HG02852 (cell line): Measurements from ENCODE around the gene BTBD18.
A peak's percentile ranks its signal among the peaks of the same experiment; 100 is the strongest.

ENCODE experiments used
- ATAC-seq: cut with Tn5 transposase; IDR thresholded peaks from one replicate; pipeline ENCODE4 v1.9.1; 2021; ENCODE audit warnings: mild to moderate bottlenecking, moderate library complexity; ENCODE audit not compliant: unreplicated experiment

The BTBD18 gene, protein sequence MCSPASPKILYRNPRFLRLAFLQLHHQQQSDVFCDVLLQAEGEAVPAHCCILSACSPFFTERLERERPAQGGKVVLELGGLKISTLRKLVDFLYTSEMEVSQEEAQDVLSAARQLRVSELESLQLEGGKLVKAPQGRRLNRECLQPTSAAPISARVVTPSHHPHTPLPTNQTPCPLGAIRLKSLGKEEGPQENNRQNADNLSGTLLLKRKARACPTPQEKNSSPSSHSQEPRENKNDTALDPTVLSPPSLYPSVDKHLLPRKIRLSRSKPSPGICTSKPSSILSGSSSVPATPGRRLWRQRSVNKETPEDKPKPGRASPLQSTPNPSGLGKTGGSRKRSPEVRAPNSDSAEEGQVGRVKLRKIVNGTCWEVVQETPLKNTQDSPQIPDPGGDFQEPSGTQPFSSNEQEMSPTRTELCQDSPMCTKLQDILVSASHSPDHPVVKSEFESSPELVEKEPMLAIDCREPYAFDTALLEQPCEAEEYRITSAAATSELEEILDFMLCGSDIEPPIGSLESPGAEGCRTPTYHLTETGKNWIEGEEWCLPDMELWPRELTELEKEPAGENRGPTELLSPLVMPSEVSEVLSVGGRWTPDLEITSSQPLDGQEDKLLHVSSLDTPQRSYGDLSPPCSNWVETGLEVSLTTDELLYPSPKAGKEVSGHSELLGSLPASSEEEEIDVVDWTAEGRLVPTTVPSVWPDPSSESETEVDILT

DNA sequence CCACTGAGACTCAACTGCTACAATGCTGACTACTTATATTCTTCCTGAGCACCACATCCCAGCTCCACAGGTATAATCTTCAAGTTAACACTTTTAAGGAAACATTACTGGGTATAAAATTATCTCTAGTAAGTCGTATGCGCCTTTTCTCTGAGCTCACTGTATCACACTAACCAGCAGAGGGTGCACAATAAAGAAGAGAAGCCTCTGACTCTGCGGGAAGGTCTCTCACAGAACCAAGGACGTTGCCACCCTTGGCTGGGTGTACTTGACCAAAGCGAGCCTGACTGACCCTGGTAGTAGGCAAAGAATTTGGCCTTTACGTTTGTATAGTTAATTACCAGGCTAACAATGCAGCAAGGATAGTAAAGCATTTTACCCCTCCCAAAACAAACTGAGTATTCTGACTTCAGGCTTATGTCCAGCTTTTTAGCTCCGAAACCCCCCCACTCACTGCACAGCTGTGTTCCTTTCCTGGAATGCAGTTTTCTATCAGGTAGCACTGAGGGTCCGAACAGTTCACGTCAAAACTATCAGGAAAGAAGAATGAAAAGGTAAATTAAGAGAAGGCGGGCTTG, at the start of gene BTBD18:
Gene BTBD18 (minus strand): TSS at position 144 of the 578 bp plus-strand sequence. CDS start 631 bp downstream, outside the sequence.
- no peak for ATAC-seq

DNA sequence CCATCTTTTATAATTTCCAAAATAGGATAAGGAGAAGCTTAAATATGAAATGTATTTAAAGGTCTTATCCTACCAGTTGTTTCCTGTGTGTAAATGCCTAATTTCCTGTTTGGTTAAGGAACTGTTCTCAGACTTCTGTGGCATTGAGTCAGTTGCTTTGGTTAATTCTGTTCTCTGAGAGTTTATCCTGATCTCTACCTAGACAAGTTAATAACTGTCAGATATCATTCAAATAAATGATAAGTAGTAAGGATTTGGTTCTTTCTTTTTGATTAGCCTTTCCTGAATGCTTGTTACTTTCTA, 49.5 kb upstream of the BTBD18 start:
- no peak for ATAC-seq

DNA sequence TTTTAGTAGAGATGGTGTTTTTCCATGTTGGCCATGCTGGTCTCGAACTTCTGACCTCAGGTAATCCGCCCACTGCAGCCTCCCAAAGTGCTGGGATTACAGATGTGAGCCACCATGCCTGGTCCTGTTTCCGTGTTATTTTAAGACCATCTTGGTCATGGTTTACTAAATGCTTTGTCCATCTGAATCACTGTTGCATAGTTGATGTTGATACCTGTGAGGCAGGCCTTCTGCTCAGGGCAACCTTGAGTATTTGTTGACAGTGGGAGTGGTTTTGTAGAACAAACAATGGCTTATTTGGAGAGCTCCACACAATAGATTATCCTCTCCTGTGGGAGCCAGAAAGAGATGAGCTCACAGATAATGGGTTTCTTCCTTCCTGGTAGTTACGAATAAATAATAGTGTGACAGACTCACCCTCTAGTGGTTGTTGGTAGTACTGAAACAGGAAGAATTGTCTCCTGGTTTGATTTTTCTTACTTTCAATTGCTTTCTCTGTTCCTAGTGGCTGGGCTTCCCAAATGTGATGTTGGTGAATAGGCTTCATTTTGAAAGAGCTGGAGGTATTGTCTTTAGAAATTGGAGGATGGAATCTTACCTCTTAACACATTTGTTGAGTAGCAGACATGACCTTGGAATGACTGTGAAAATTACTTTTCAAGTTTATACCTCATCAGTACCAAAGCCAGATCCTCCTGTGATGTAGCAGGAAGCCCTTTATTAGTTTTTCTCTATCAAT, 49.0 kb upstream of the BTBD18 start:
- peak; percentile 86 for ATAC-seq

DNA sequence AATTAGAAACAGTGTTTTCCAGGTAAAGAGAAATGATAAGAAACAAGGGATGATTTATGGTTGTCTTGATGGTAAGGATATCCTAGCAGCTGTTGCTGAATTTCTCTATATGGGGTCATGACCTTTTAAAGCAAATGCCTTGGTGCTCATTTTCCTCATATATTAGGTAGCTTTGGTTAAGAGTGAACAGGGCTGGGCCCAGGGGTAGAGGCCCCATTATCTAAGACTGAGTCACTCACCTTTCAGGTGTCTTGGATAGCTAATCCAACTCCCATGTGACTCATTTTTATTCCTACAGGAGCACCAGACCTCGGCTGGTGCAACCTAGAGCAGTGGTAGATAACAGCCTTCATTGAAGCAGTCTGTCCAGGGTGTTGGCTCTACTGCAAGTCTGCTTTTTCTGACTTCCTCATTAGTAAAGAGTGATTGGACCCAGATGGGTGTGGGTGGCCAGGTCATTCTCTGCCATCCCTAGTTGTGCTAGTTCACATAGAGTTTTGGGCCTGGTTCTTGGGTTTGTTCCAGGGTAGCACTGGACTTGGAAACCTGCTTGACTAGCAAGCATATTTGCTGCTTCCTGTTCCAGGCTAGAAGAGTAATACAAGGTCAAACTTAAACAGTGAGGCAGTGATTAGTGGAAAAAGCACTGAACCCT, 47.4 kb upstream of the BTBD18 start:
- ATAC-seq = no peak

DNA sequence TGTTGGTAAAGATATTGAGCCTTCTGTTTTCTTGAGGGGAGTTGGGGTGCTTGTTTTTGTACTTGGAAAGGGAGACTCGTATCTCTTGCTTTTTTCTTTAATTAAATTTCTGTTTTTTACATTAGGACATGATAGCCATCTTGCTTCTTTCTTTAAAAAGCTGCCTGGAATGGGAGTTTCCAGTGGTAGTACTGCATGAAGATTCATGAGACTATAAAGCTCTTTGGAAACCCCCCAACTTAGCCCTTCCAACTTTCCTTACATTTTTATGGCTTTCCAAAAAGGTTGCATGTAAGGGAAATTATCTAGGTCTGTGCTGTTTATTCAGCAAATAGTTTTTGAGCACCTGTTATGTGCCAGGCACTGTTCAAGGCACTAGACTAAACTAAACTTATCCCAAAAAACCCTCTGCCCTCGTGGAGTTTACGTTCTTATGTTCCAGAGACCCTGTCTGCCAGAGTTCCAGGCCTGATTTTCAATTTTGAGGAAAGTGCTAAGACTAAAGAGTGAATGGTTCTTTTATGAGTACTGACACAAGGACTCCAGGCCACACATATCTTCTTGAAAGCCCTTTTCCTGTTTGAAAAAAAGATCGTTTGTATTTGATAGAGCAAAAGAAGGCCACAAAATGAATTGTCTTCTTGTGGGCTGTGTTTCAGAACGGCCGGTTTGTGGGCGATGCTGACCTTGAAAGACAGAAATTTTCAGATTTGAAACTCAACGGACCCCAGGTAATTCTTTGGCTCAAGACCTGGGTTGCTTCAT, 41.9 kb upstream of the BTBD18 start:
- ATAC-seq = no peak

DNA sequence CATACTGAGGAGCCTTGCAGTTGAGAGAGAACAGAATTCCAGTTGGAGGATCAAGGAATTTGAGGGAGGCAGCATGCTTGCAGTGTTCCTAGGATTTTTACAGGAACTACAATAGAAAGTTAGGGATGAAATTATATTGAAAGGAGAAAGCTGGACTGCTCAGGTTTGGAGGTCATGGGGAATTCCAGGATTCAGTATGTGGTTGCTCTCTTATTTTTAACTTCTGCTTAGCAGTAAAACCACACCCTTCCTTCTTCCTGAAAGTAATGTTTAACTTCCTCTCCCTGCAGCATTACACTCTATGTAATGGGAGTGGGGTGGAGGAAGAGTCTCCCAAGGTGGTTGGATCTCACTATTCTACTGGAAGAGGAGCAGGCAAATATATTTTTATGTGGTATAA, 41.3 kb upstream of the BTBD18 start:
- ATAC-seq = peak; percentile 32

DNA sequence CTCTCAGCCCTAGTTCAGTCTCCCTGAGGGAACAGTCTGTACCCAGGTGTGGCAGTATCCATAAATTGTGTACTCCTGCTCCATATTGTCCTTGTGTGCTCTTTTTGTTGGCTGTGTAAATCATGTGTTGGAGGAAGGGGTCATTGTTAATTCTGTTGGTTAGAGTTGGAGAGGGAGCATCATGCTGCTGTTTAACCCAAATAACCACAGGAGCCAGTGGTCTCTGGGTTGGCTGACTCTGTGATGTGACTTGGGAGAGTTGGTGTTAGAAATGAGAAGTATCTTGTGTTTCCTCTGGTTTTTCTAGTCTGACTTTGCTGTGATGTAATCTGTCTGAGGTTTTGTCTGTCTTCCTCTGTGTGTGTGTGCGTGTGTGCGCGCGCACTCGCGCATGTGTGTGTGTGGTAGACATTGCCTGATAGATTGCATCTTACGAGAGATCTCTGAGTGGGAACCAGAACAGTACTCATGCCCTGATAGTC, 40.5 kb upstream of the BTBD18 start:
- ATAC-seq = peak; percentile 79

DNA sequence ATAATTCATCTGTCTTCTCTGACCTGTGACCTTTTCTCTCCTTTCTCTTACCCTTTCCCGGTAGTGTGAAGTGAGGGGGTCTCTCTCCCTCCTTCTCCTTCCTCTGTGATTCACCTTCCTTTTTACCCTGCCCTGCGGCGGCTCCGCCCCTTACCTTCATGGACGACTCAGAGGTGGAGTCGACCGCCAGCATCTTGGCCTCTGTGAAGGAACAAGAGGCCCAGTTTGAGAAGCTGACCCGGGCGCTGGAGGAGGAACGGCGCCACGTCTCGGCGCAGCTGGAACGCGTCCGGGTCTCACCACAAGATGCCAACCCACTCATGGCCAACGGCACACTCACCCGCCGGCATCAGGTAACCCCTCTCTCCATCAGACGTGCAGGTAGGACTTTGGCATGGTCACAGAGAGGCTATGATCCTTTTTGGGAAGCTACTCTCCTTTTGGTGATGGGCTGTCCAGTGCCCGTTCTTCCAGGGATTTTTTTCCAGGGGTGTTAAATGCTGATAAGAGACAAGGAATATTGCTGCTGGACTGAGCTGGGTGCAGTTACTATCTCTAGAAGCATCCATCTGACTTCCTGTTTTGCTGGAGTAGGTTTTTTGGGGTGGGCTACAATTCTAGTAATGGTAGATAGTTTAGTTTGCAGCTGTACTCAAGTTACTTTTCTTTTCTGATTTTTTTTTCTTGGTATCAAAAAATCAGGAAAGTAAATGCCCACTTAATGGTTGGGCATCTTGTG, 39.9 kb upstream of the BTBD18 start:
- ATAC-seq = no peak

DNA sequence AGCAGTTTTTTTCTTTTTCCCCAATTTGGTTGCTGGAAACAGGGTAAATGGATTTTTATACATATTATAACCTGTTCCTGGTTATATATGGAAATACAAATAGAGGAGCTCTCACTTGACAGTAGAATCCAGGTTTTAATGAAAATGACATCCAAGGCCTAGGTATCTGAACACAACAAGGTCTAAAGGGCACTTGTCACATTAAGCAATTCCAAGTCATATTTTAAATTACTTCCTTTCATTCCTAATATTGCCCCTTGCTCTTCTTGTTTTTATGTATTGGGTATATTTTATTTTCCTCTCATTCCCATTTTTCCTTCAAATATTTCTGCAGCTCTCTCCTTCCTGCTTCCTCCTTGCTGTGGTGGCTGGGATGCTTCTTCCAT, 37.1 kb upstream of the BTBD18 start:
- ATAC-seq = no peak

DNA sequence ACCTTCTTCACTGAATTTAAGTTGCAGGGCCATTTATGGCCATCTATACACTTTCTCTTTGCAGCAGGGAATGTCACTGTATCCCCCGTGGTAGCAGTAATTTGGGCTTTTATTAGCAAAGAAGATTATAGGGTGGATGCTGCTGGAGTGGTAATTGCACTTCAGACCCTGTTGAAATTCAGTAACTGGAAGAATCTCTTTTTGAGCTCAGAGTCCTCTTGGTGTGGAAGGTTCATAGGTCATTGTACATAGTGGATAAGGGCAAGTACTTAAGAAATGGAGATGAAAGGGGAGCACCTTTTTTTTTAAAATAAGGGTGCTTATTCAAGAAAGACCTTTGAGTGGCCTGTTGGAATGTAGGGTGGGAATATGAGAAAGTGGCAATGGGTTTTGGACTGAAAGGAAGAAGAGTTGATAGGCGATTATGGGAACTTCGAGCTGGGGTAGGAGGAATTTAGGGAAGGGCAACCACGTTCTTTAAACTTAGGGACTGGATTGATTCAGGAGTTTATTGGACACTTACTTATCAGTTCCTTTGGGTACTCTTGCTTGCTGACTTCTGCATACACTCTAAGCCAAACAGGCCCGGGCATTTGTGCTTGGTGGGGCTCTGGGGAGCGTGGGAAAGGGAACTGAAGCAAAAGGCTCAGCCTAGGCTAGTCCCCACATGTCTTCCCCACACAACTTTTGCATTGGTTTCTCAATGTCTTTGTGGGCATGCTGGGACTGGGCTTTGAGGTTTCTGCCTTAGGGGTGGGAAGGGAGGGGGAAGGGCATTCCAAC, 36.5 kb upstream of the BTBD18 start:
- ATAC-seq = peak; percentile 30

DNA sequence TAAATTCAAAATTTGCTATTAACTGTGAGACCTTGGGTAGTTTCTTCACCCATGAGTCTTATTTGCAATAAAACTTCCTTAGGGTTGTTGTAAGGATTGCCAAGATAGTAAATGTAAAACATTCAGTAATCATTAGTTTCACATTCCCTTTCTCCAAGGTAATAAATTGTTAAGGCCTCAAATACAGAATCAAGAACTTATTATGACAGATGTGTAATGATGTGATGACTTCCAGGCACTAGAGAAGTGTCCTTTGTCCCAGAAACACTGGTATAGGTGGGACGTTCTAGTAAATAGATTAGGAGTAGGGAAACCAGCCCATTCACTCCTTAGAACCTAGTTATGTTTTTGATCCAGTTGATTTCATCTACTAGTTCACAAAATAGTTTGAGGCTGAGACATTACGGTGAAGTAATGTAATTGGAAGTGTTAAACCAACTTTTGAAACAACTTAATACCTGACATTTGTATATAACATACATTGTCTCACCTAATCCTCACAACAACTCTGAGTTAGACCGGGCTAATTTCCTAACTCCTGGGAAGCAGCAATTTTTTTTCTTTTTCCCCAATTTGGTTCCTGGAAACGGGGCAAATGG, 35.5 kb upstream of the BTBD18 start:
- ATAC-seq = no peak

DNA sequence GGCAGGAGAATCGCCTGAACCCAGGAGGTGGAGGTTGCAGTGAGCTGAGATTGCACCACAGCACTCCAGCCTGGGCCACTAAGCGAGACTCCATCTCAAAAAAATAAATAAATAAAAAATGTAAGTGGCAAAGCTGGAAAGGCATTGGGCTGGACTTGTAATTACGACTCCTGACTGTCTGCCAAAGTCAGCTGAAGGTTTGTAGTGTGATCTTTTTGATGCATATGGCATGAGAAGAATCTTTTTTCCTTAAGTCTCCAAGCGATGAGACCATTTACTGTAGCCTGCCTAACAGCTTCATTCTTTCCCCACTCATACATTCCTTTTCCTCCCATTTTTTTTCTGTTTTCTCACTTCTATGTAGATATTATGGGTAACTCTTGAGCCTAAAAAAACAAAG, 34.8 kb upstream of the BTBD18 start:
- ATAC-seq = no peak

DNA sequence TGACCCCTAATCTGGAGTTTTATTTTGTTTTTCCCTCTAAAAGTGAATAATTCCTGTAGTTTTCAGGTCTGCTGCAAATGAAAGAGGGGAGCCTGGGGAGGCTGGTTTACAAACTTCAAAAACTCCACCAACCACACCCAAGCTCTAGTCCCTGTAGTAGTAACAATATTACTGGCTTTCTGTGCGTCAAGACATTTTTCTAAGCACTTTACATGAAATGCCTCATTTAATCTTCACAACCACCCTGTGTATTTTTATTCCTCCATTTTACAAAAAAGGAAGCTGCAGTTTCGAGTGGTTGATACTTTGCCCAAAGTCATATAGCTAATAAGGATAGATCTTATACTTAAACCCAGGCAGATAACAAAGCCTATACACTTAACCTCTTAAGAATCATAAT, 33.5 kb upstream of the BTBD18 start:
- peak; percentile 68 for ATAC-seq

DNA sequence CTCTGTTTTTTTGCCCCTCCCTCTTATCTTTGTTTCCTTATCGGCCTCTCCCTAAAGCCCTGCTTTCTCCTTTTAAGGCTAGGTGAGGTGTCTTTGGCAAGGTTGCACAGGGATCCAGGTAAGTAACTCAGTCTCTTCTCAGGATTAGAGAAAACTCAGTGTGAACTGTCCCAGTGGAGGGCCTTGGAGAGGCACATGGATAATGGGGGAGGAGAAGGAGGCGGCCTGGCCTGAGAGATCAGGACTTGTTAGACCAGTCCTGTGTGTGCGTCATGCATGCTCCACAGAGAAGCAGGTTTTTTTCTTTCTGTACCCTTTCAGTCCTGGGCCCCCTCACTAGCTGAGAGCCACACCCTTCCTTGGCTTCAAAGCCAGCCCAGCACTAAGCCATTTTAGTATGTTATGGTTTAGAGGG, 29.9 kb upstream of the BTBD18 start:
- ATAC-seq = no peak

DNA sequence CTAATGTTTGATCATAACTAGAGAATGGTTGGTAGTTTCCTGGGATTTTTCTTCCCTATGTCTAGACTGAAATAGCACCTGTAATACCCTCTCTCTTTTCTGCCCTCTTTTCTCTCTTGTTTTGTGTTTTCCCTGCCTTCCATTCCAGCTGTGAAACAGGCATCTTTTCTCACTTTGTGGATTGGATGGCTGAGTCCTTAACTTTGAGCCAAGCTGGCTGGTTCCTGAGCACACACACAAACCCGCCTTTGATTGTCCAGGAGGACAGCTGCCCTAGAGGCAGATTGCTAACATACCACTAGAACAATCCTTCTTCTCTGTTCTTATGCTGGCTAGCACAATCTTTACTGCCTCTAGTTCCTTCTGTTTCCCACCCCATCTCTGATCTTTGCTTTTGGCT, 27.7 kb upstream of the BTBD18 start:
- no peak for ATAC-seq

DNA sequence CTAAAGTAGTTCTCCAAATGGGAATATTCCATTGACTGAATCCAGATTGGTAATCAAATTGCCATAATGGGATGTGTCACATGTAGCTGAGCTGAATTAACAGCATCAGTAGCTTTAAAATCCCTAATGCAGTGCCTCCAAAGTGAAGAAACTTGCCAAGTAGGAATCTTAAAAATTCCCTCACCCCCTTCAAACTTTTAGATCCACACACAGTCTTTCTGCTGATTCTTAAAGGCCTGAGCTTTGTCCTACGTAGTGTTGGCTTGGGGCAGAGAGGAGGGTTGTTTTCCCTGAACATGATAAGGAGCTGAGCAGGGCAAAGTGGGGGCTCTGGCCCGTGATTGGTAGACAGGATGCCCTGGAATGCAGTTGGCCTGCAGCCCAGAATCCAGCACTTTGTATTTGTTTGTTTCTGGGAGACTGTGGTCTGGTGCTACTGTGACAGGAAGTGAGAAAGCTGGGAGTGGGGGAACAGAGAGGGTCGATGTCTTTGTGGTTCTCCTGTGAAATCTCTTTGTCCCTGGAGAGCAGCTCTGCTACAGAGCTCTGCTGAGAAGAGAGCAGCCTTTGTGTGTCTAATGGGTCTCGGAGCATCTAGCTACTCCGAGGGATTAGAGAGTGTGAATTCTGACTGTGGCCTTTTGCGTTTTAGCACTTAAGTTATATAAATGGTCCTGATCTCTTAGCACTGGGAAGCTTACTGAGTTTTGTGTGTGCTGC, 26.9 kb upstream of the BTBD18 start:
- no peak for ATAC-seq

DNA sequence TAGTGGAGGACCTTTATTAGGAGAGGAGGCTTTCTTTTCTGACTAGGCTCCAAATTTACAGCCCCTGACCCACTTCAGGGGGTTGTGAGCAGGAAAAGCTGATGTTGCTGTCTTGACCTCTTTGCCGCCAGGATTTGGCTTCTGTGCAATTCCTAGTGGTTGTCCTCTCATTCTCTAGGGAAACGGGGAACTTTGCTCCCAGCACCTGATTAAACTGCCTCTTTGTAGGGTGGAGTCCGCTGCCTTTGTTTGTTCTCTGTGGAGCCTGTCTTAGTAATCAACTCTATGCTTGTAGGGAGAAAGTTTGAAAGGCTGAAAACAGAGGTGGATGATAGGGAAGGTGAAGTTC, 26.3 kb upstream of the BTBD18 start:
- no peak for ATAC-seq
